ENCODE measurements around the gene RSAD2.

Gene RSAD2

DNA sequence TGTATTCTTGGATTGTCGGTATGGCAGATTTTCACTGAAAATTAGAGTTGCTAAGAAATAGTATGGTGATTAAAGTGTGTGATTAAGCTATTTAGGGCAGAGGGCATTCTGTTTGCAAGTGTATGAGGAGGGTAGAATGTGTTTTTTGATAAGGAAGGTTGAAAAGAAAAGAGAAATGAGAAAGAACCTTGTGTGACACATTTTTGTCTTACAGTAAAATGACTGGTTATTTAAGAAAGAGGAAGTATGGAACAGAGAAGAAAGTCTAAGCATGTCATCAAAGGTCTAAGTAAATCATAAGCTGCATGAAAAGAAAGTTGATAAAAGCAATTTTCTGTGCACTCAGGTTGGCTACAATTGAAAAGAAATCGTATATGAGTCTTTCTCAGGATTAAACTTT is 5.2 kb upstream of the RSAD2 start:
- no peak overlapping the region for H3K4me3 ChIP-seq (ENCODE audit: low read depth, low read length, poor library complexity, severe bottlenecking)
- H3K9ac ChIP-seq (ENCODE audit: low read length) = no peak overlapping the region
- no peak overlapping the region for H3K4me2 ChIP-seq (ENCODE audit: low read length)
- no peak for TF ChIP-seq EZH2 (IDR thresholded peaks at IDR 0.05; ENCODE audit: borderline replicate concordance, low read length)
- TF ChIP-seq, protein P1, sequence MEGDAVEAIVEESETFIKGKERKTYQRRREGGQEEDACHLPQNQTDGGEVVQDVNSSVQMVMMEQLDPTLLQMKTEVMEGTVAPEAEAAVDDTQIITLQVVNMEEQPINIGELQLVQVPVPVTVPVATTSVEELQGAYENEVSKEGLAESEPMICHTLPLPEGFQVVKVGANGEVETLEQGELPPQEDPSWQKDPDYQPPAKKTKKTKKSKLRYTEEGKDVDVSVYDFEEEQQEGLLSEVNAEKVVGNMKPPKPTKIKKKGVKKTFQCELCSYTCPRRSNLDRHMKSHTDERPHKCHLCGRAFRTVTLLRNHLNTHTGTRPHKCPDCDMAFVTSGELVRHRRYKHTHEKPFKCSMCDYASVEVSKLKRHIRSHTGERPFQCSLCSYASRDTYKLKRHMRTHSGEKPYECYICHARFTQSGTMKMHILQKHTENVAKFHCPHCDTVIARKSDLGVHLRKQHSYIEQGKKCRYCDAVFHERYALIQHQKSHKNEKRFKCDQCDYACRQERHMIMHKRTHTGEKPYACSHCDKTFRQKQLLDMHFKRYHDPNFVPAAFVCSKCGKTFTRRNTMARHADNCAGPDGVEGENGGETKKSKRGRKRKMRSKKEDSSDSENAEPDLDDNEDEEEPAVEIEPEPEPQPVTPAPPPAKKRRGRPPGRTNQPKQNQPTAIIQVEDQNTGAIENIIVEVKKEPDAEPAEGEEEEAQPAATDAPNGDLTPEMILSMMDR (IDR thresholded peaks at IDR 0.05; ENCODE audit: low read length) = no peak
- no peaks in the 10 kb centered on the region for H3K79me2 ChIP-seq (ENCODE audit: insufficient read depth, low read length)
- H3K36me3 ChIP-seq (ENCODE audit: insufficient read depth, low read length) = no peaks in the 10 kb centered on the region
- H3K4me1 ChIP-seq (ENCODE audit: insufficient read depth, low read length, severe bottlenecking) = no peaks in the 10 kb centered on the region
- no peak overlapping the region for H3K27ac ChIP-seq (ENCODE audit: low read depth, low read length, poor library complexity, severe bottlenecking)
- H3K27me3 ChIP-seq (ENCODE audit: insufficient read depth, low read length) = no peaks in the 10 kb centered on the region
- H2AFZ ChIP-seq (ENCODE audit: low read length) = no peak overlapping the region
- H3K9me2 ChIP-seq (ENCODE audit: low read depth, low read length) = no peaks in the 10 kb centered on the region
- H3K9me3 ChIP-seq (ENCODE audit: low read length) = no peaks in the 10 kb centered on the region
- no peaks in the 10 kb centered on the region for H4K20me1 ChIP-seq (ENCODE audit: insufficient read depth, low read length)
- H3F3A ChIP-seq (ENCODE audit: insufficient read depth, low read length) = no peaks in the 10 kb centered on the region

DNA sequence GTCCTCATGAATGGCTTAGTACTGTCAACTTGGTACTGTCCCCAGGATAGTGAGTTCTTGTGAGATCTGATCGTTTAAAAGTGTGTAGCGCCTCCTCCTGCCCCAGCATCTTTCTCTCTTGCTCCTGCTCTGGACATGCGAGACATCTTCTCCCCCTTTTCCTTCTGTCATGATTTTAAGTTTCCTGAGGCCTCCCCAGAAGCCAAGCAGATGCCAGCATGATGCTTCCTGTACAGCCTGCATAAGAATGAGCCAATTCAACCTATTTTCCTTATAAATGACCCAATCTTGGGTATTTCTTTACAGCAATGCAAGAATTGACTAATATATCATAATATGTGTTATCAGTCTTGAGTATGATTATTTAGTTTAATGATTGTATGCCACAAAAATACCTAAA is 3.5 kb upstream of the RSAD2 start:
- Histone ChIP-seq H3K27ac (ENCODE audit: low read depth, low read length, poor library complexity, severe bottlenecking) (no peak overlapping the region), H3K9me2 (ENCODE audit: low read depth, low read length) (no peaks in the 10 kb centered on the region), H3K9ac (ENCODE audit: low read length) (no peak overlapping the region), H3K4me1 (ENCODE audit: insufficient read depth, low read length, severe bottlenecking) (no peaks in the 10 kb centered on the region), H3K4me3 (ENCODE audit: low read depth, low read length, poor library complexity, severe bottlenecking) (no peak overlapping the region), H3K9me3 (ENCODE audit: low read length) (no peaks in the 10 kb centered on the region), H3F3A (ENCODE audit: insufficient read depth, low read length) (no peaks in the 10 kb centered on the region), H3K79me2 (ENCODE audit: insufficient read depth, low read length) (no peaks in the 10 kb centered on the region), H2AFZ (ENCODE audit: low read length) (no peak overlapping the region), H3K27me3 (ENCODE audit: insufficient read depth, low read length) (no peaks in the 10 kb centered on the region), H3K36me3 (ENCODE audit: insufficient read depth, low read length) (no peaks in the 10 kb centered on the region), H3K4me2 (ENCODE audit: low read length) (no peak overlapping the region), H4K20me1 (ENCODE audit: insufficient read depth, low read length) (no peaks in the 10 kb centered on the region)
- no peak for TF ChIP-seq EZH2 (IDR thresholded peaks at IDR 0.05; ENCODE audit: borderline replicate concordance, low read length)
- TF ChIP-seq, protein P1 (IDR thresholded peaks at IDR 0.05; ENCODE audit: low read length) = no peak

DNA sequence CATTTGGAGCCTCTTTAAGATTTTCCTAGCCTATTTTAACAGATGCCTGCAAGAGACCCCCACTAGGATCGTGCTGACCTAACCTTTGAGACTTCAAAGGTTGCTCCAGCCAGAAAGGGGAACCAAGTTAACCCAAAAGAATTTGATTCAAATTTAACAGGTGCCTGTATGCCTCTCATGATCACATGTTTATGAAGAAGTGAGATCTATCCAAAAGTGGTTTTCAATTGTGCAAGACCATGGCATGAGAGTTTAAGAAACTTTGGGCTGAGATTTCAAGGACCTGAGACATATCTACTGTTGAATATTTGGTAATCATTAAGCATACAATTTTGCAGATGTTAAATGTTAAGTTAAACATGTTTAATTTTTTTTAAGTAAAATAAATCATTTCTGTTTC is 1.3 kb upstream of the RSAD2 start:
- Histone ChIP-seq H3F3A (ENCODE audit: insufficient read depth, low read length) (no peaks in the 10 kb centered on the region), H3K4me1 (ENCODE audit: insufficient read depth, low read length, severe bottlenecking) (no peaks in the 10 kb centered on the region), H3K9ac (ENCODE audit: low read length) (no peak overlapping the region), H3K79me2 (ENCODE audit: insufficient read depth, low read length) (no peaks in the 10 kb centered on the region), H3K27me3 (ENCODE audit: insufficient read depth, low read length) (no peaks in the 10 kb centered on the region), H3K27ac (ENCODE audit: low read depth, low read length, poor library complexity, severe bottlenecking) (no peak overlapping the region), H3K36me3 (ENCODE audit: insufficient read depth, low read length) (no peaks in the 10 kb centered on the region), H2AFZ (ENCODE audit: low read length) (no peak overlapping the region), H3K9me3 (ENCODE audit: low read length) (no peaks in the 10 kb centered on the region), H3K9me2 (ENCODE audit: low read depth, low read length) (no peaks in the 10 kb centered on the region), H4K20me1 (ENCODE audit: insufficient read depth, low read length) (no peaks in the 10 kb centered on the region), H3K4me2 (ENCODE audit: low read length) (no peak overlapping the region), H3K4me3 (ENCODE audit: low read depth, low read length, poor library complexity, severe bottlenecking) (no peak overlapping the region)
- TF ChIP-seq EZH2 (IDR thresholded peaks at IDR 0.05; ENCODE audit: borderline replicate concordance, low read length) = no peak
- TF ChIP-seq, protein P1 (IDR thresholded peaks at IDR 0.05; ENCODE audit: low read length) = no peak
